Activated CD4-positive, CD25-positive, alpha-beta regulatory T cell treated with anti-CD3 and anti-CD28 coated beads, Interleukin-2, amount 50 U/mL, for 72 hours (primary cell): ENCODE results near the gene SEC24C.

Experiments
- DNase-seq: peaks from one replicate; pipeline ENCODE4 v3.0.0; 2021

SEC24C gene

DNA sequence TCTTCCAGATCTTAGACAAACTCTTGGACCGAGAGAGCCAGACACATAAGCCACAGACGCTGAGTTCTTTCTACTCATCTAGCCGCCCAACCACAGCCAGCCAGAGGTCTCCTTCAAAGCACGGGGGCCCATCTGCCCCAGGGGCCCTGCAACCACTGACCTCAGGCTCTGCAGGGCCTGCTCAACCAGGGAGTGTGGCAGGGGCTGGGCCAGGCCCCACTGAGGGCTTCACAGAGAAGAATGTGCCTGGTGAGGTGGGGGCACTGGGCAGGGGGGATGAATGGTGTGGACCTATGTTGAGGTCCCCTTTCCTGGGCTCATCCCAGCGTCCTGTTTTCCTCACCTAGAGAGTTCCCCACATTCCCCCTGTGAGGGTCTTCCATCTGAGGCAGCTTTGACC lies 52.6 kb downstream of the SEC24C start:
- no peak for DNase-seq

DNA sequence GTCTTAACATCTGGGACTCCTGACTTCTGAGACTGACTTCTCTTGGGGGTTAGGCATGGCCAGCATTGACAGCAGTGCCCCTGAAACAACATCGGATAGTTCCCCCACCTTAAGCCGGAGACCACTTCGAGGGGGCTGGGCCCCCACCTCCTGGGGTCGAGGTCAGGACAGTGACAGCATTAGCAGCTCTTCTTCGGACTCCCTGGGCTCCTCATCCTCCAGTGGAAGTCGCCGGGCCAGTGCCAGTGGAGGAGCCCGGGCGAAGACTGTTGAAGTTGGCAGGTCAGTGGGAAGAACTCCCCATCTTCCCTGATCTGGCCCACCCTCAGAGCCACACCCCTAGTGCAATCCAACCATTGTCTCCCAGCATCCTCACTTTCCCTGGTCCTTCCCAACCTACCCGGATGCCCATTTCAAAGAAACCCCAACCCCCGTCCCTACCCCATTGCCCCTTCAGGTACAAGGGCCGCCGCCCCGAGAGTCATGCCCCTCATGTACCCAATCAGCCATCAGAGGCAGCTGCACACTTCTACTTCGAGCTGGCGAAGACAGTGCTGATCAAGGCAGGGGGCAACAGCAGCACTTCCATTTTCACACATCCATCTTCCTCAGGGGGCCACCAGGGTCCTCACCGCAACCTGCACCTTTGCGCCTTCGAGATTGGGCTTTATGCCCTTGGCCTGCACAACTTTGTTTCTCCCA lies 53.3 kb downstream of the SEC24C start:
- DNase-seq: no peak

GRCh38 chr10:73798087-73798486 lies 53.9 kb downstream of the SEC24C start:
- no peak for DNase-seq

DNA sequence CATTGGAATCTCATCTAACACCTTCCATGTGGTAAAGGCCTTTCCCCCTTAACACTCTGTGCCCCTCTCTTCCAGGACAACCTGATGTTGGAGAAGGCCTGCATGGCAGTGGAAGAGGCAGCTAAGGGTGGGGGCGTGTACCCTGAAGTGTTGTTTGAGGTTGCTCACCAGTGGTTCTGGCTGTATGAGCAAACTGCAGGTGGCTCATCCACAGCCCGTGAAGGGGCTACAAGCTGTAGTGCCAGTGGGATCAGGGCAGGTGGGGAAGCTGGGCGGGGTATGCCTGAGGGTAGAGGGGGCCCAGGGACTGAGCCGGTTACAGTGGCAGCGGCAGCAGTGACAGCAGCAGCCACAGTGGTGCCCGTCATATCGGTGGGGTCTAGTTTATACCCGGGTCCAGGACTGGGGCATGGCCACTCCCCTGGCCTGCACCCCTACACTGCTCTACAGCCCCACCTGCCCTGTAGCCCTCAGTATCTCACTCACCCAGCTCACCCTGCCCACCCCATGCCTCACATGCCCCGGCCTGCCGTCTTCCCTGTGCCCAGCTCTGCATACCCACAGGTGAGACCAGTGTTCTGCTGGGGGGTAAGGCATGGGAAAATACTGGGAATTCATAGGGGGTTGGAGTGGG lies 54.9 kb downstream of the SEC24C start:
- DNase-seq: no peak

GRCh38 chr10:73799899-73800559 lies 55.9 kb downstream of the SEC24C start:
- DNase-seq: no peak

- DNase-seq: no peak
Measured at GRCh38 chr10:73800560-73801252, 56.5 kb downstream of the SEC24C start.

DNA sequence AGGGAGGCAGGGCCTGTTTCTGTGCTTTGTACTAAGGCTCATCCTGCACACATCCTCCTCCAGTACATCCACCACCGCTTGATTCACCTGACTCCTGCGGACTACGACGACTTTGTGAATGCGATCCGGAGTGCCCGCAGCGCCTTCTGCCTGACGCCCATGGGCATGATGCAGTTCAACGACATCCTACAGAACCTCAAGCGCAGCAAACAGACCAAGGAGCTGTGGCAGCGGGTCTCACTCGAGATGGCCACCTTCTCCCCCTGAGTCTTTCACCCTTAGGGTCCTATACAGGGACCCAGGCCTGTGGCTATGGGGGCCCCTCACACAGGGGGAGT lies 57.0 kb downstream of the SEC24C start:
- no peak for DNase-seq

GRCh38 chr10:73802276-73802991 lies 58.3 kb downstream of the SEC24C start:
- DNase-seq: no peak

DNA sequence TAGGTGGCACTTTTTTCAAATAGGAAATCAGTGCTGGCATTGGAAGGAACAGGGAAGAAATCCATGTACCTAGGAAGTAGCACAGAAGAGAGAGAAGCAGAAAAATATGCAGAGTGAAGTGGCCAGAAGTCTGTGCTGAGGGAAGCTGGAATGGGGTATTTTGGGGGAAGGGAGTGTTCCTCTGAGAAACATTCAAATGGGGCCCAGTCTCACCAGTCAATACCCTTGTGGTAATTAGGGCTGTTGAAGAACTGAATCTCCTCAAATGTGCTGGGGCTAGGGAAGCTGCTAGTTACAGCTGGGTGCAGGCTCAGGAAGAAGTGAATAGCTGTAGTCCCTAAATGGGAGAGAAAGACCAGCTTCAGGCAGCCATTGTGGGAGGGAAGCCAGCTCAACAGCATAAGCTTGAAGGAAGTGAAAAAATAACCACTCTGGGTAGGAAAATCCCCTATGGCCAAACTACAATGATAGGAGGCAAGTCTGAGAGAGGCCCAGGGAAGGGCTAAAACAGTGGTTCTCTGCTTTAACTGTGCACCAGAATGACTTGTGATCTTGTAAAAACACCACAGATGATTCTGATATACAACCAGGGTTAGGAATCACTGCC lies 59.6 kb downstream of the SEC24C start:
- no peak for DNase-seq

GRCh38 chr10:73806176-73806950 lies 62.2 kb downstream of the SEC24C start:
- no peak for DNase-seq

GRCh38 chr10:73807471-73807870 lies 63.3 kb downstream of the SEC24C start:
- DNase-seq: no peak

- DNase-seq: no peak
Measured at GRCh38 chr10:73808021-73808815, 64.0 kb downstream of the SEC24C start.

GRCh38 chr10:73809061-73809818 lies 65.1 kb downstream of the SEC24C start:
- no peak for DNase-seq

DNA sequence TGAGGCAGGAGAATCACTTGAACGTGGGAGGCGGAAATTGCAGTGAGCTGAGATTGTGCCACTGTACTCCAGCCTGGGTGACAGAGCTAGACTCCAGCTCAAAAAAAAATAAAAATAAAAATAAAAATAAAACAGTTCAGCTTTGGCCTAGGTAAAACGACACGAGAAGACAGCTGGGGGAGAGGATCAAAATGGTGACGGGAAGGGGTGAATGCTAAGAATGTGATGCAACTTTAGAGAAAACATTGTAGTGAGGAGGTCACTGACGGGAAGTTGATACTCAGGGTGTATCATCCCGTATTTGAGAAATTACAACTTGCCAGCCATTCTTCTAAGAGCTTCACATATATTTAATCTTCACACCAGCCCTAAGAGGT lies 66.2 kb downstream of the SEC24C start:
- DNase-seq: no peak

DNA sequence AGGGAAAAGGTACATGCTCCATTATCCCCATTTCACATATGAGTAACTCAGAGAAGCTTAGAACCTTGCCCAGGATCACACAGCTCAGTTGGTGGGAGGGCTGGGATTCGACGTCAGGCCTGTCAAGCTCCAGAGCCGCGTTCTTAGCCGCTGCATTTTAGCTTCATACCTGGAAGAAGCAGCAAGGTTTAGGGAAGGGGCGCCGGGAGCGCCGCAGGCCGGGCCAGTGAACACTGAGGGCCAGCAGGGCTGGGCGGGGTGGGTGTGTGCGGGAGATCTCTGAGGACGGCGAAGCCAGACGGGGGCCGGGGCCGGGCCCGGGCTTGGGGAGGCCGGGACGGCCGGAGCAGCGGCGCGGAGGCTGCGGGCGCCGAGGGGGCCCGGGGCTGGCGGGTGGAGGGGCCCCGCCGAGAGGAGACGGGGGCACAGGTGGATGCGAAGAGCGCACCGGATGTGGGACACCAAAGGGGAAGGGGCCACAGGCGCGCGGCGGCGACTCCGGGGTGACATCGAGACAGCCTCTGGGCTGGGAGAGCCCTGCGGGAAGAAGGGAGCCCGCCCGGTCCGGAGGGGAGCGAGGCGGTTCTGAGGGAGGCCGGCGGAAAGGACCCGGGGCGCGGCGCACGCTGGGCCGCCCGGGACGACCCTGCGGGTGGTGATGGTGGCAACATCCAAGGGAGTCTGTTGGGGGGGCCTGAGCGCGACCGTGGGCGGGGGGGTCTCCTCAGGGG lies 66.7 kb downstream of the SEC24C start:
- DNase-seq: peak; percentile 70

- DNase-seq: no peak
Measured at GRCh38 chr10:73812657-73813056, 68.5 kb downstream of the SEC24C start.

GRCh38 chr10:73813333-73813732 lies 69.2 kb downstream of the SEC24C start:
- no peak for DNase-seq

DNA sequence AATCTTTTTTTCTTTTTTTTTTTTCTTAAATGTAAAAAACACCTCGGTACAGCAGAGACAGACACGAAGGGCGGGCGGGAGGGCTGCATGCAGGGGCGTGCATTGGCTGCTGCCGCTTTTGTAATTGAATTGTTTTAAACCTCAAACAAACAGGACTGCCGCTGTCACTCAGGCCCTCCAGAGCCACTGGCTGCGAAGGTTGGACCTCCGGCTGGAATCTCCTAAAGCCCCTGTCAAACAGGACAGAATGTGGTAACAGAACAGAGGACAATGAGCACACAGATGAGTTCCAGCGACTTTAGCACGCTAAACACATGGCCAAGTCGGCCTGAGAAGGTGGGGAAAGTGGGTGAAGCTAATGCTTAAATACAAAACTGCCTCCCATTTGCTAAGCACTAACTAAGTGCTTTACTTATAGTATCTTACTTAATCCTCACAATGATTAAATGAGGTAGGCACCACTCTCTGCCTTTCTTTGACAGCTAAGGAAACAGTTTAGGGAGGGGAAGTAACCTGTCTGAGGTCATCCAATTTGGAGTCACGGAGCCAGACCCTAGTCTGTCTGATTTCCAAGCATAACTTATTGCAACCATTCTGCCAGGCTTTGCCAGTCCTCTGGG lies 70.2 kb downstream of the SEC24C start:
- no peak for DNase-seq
